ENCODE measurements around the gene SMKR1.
"Not testable (repeated sequence)": the region's sequence is repeated elsewhere in the genome, so short reads cannot be mapped to it uniquely, and the experiment has no call there.

Gene SMKR1

GRCh38 chr7:129530795-129531391 lies 28.6 kb downstream of the SMKR1 start:
- no peak for DNase-seq

- DNase-seq = no peak
Measured at GRCh38 chr7:129531721-129532120, 29.4 kb downstream of the SMKR1 start.

- no peak for DNase-seq
Measured at GRCh38 chr7:129532375-129532774, 30.0 kb downstream of the SMKR1 start.

- DNase-seq = not testable (repeated sequence)
Measured at GRCh38 chr7:129534558-129535274, 32.4 kb downstream of the SMKR1 start.

GRCh38 chr7:129535896-129536295 lies 33.6 kb downstream of the SMKR1 start:
- peak in 1 of 2 donors; percentile 35 for DNase-seq

GRCh38 chr7:129536323-129536722 lies 34.0 kb downstream of the SMKR1 start:
- DNase-seq = no peak

- DNase-seq = no peak
Measured at GRCh38 chr7:129538790-129539189, 36.5 kb downstream of the SMKR1 start.

- no peak for DNase-seq
Measured at GRCh38 chr7:129540340-129540739, 38.0 kb downstream of the SMKR1 start.

- DNase-seq = no peak
Measured at GRCh38 chr7:129544700-129545099, 42.4 kb downstream of the SMKR1 start.

- DNase-seq = no peak
Measured at GRCh38 chr7:129550693-129551360, 48.5 kb downstream of the SMKR1 start.

- DNase-seq = peak; percentile 38 to 49
Measured at GRCh38 chr7:129553899-129554461, 51.6 kb downstream of the SMKR1 start.

GRCh38 chr7:129556607-129557133 lies 54.3 kb downstream of the SMKR1 start:
- no peak for DNase-seq

- no peak for DNase-seq
Measured at GRCh38 chr7:129557686-129558481, 55.6 kb downstream of the SMKR1 start.

GRCh38 chr7:129559564-129559963 lies 57.2 kb downstream of the SMKR1 start:
- DNase-seq = no peak

GRCh38 chr7:129560831-129561230 lies 58.5 kb downstream of the SMKR1 start:
- DNase-seq = no peak

- no peak for DNase-seq
Measured at GRCh38 chr7:129561677-129562359, 59.5 kb downstream of the SMKR1 start.
